Activated CD4-positive, alpha-beta T cell treated with anti-CD3 and anti-CD28 coated beads for 48 hours (primary cell): ENCODE data around the gene CHAF1A.

Source experiments
- DNase-seq: peaks from one replicate; pipeline ENCODE4 v3.0.0-alpha.2; 2020

CHAF1A gene

GRCh38 chr19:4443966-4444764 lies 41.7 kb downstream of the CHAF1A start:
- no peak for DNase-seq

- DNase-seq: no peak
These were observed 42.6 kb downstream of the CHAF1A start for GRCh38 chr19:4444765-4445741.

GRCh38 chr19:4445963-4446703 lies 43.7 kb downstream of the CHAF1A start:
- DNase-seq: no peak

GRCh38 chr19:4446704-4447200 lies 44.3 kb downstream of the CHAF1A start:
- DNase-seq: no peak

GRCh38 chr19:4447327-4448146 lies 45.1 kb downstream of the CHAF1A start:
- DNase-seq: no peak

- no peak for DNase-seq
These were observed 45.9 kb downstream of the CHAF1A start for GRCh38 chr19:4448147-4448985.

GRCh38 chr19:4449022-4449638 lies 46.7 kb downstream of the CHAF1A start:
- DNase-seq: no peak

- no peak for DNase-seq
These were observed 47.2 kb downstream of the CHAF1A start for GRCh38 chr19:4449639-4450028.

DNA sequence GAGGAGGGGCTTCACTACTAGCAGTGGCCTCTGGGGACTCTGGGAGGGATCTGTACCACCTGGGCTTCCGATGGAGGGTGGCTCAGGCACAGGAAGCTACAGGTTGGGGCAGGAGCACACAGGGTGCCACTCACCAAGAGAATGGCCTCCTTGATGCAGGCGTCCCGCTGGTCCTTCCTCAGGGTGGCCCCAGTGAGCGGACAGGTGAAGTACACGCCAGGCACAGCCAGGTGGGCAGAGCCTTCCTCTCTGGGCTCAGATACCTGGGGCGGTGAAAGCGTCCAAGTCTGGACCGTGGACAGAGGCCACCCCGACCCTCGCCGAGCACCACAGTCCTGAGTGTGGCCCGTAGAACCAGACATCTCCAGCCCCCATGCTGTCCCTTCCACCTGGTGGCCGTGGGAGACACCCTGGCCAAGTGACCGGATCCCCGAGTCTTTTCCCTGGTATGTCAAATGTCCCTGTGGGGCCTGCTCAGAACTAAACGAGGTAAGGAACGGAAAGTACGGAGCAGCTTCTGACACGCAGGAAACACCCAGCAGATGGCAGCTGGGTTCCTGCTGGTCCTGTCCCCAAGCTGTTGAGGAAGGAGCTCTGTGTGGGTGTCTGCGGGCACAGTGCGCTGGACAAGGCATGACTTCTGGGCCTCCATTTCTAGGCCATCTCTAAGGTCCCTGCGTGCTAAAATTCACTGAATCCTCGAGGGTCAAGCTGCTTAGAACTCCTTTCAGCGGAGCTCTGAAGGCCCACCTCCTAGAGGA lies 50.0 kb downstream of the CHAF1A start:
- no peak for DNase-seq

DNA sequence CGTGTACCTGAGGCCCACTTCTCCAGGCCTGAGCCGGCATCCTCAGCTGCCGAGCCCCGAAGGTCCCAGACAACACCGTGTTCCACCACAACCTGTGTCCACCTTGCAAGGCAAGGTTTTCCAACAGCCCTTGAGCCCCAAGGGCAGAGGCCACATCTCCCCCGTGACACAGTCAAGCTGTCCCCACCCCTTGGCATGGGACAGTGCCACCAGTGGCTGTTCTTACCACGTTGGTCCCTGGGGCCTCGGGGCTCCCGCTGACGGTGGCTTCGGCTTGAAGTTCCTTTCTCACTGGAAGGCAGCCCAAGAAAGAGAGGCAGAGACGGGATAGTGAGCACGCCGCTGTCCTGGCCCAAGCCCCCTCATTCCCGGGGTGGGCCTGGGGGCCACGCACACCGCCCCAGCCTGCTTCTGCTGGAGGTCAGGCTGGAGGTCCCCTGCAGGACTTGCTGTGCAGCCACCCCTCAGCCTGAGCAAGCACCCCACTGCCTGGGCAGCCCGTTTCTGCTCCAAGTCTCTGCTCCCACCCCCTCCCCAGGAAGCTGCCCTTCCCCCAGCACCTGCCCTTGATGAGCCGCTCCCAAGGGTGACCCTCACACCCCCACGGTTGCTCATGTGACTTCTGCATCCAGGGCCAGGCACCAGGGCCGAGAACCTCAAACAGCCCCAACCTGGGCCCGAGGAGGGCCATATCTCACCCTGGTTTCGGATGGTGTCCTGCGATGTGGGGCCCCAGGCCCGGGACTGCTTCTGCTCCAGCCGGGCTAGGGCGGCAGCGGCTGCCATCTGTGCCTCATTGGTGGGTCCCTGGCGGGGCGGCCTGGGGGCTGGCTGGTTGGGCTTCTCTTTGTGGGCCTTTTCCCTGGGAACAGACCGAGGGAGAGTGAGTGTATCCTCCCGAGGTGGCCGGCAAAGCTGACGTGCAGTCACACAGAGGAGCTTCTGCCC lies 51.1 kb downstream of the CHAF1A start:
- no peak for DNase-seq

DNA sequence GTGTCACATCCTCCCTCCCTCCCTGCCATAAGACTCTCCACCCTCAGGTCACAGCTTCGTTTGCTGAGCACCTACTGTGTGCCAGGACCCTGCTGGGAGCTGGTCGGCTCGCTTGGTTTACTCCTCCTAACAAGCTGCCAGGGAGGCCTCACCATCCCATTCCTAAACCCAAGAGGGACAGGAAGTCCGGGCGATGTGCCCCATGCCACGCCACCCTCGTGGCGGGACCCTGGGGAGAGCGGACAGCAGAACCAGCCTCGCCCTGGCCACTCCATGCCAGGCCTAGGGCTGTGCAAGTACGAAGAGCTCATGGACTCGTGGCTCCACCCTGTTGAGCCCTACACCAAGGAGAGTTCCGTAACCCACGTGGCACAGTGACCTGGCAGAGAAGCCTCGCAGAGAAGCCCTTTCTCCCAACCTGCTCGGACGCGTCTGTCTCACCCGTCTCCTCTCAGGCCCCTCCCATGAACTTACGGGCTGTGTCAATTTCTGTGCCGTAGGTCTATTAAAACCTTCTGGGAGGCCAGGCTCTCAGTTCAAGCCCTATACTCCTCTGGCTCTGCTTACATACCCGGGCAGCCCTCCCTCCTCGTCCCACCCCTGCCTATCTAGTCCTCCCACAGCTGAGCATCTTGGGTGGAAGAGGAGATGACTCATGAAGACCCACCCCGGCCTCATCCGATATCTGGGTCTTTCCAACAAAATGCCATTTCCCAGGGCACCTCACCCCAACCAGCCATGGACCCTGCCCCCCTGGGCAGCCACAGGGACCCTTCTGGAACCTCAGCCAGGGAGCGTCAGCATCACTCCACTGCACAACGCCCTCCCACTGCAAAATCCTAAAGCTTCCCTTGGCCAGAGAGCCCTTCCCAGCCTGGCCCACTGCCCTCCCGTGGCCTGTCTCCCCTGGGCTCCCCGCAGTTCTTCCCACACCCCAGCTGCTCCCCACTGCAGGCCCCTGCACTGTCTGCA lies 52.6 kb downstream of the CHAF1A start:
- DNase-seq: no peak

- DNase-seq: no peak
These were observed 53.5 kb downstream of the CHAF1A start for GRCh38 chr19:4455719-4456475.

DNA sequence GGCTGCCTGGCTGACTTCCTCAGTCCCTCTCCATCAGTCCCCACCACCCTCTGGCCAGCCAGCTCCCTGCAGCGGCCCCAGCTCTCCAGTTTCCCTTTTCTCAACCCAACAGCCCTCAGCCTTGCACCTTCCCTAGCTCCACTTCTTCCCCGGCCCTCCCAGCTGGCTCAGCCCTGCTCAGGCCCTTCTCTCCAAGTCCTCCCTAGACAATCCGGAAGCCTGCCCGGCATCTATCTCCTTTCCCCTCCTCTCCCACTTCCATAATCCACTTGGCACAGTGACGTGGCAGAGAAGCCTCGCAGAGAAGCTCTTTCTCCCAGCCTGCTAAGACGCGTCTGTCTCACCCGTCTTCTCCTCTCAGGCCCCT lies 54.0 kb downstream of the CHAF1A start:
- DNase-seq: no peak

GRCh38 chr19:4456843-4457653 lies 54.6 kb downstream of the CHAF1A start:
- DNase-seq: peak; percentile 48

DNA sequence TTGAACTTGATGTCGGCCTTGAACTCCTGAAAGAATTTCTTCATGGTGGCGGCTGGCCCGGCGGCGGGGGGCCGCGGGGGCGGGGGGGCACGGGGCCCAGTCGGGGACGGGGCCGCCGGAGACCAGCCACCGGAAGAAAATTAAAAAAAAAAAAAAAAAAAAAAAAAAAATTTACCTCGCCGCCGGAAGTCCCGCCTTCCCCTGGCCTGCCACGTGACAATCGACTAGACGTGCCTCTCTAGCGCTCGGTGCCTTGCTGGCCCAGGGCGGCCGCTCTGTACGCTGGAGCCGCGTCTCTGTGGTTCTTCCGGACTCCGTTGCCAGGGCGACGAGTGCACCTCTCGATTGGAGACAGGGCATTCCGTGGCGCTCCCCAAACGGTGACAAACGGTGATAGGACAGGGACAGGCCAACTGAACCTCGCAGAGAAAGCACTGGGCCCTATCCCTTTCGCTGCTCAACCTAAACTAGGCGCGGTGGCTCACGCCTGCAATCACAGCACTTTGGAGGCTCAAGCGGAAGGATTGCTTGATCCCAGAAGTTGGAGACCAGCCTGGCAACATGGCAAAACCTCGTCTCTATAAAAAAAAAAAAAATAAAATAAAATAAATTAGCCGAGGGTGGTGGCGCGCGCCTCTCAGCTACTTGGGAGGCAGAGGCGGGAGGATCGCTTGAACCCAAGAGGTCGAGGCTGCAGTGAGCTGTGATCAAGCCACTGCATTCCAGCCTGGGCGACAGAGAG lies 55.4 kb downstream of the CHAF1A start, which contains the start of gene UBXN6:
Gene UBXN6 (minus strand): TSS at position 141 of the 742 bp plus-strand sequence. CDS start 97 bp downstream, at position 44.
- DNase-seq: peak; percentile 98
